Measurements from ENCODE around the gene IL1F10. TPM values are rescaled to one million over a fixed set of nuclear protein-coding genes. Genes with fewer than 3 reads are reported as not detected.

IL1F10 gene
- total RNA-seq, 2 experiments from 2014 or later: not detected

DNA sequence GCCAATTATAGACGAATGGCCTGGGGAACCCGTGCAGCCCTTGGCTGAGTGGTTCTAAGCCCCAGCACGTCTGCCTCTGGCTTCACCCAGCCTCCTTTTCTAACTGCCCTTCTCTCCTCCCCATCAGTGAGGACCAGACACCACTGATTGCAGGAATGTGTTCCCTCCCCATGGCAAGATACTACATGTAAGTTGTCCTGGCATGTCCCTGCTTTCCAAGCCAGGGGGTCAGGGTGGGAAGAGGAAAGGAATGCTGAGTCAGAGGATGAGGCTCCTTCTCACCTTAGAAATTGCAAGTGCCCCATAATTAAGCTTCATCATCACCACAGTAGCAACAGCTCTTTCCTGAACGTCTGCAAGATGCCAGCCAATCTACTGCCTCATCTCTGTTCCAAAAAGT, 4.8 kb downstream of the IL1F10 start:
- POLR2A ChIA-PET: interaction anchor here (1.0 kb wide), 1 partner anchor 105 kb away, joined by 3 read pairs; no protein-coding TSS in a partner anchor
- H3K4me3 Mint-ChIP-seq: no peak overlapping the region

DNA sequence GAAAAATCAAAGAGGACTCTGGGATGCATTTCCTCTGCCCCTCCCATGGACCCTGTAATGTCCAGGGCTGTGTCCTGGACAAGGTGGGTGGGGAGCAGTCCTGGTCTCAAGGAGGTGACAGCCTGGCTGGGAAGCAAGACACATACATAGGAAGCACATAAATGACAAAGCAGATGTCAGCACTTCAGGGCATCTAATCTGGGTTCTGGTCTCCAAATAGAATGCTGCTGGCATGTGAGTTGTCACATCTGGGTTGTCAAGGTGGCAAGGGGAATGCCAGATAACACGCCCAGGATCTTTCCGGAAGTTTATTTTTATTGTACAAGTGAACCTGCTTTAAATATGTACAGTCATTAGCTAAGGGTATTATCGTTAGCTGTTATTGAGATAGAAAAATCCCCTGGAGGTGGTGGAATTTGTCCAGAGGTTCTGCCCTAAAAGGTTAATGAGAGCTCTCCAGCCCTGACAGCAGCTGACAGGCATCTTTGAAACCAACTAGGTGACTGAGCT, 5.6 kb downstream of the IL1F10 start:
- POLR2A ChIA-PET: interaction anchor here (1.0 kb wide), 1 partner anchor 104 kb away, joined by 3 read pairs; no protein-coding TSS in a partner anchor
- no peak overlapping the region for H3K4me3 Mint-ChIP-seq
- intact Hi-C loops (cut with micrococcal nuclease): no loop called here
- H3K36me3 Mint-ChIP-seq (ENCODE audit: low read depth): no peaks in the 10 kb centered on the region
- DNase-seq (no peak), ATAC-seq (no peak)
- H3K4me1 Mint-ChIP-seq (ENCODE audit: low read depth): peaks cover 10% of the 10 kb centered on the region
- no peaks in the 10 kb centered on the region for H3K9me3 Mint-ChIP-seq
- TF ChIP-seq, protein P1, sequence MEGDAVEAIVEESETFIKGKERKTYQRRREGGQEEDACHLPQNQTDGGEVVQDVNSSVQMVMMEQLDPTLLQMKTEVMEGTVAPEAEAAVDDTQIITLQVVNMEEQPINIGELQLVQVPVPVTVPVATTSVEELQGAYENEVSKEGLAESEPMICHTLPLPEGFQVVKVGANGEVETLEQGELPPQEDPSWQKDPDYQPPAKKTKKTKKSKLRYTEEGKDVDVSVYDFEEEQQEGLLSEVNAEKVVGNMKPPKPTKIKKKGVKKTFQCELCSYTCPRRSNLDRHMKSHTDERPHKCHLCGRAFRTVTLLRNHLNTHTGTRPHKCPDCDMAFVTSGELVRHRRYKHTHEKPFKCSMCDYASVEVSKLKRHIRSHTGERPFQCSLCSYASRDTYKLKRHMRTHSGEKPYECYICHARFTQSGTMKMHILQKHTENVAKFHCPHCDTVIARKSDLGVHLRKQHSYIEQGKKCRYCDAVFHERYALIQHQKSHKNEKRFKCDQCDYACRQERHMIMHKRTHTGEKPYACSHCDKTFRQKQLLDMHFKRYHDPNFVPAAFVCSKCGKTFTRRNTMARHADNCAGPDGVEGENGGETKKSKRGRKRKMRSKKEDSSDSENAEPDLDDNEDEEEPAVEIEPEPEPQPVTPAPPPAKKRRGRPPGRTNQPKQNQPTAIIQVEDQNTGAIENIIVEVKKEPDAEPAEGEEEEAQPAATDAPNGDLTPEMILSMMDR (IDR thresholded peaks at IDR 0.05): no peak
- no peaks in the 10 kb centered on the region for H3K27me3 Mint-ChIP-seq
- H3K27ac Mint-ChIP-seq: no peak overlapping the region
- CTCF ChIA-PET: interaction anchor here (1.3 to 2.0 kb wide), 2 partner anchors 10 to 126 kb away, joined by 3 to 5 read pairs; no protein-coding TSS in a partner anchor

More for the DNA sequence above, 4.8 kb downstream of the IL1F10 start:
- Mint-ChIP-seq H3K27me3 (no peaks in the 10 kb centered on the region), H3K27ac (no peak overlapping the region), H3K36me3 (ENCODE audit: low read depth) (no peaks in the 10 kb centered on the region), H3K4me1 (ENCODE audit: low read depth) (peaks cover 10% of the 10 kb centered on the region), H3K9me3 (no peaks in the 10 kb centered on the region)
- TF ChIP-seq, protein P1 (IDR thresholded peaks at IDR 0.05): no peak
- no peak for DNase-seq
- intact Hi-C loops (cut with micrococcal nuclease): no loop called here
- CTCF ChIA-PET: interaction anchor here (1.3 to 2.0 kb wide), 3 partner anchors 11 to 132 kb away, joined by 3 to 5 read pairs (median 4); no protein-coding TSS in a partner anchor
- no peak for ATAC-seq

DNA sequence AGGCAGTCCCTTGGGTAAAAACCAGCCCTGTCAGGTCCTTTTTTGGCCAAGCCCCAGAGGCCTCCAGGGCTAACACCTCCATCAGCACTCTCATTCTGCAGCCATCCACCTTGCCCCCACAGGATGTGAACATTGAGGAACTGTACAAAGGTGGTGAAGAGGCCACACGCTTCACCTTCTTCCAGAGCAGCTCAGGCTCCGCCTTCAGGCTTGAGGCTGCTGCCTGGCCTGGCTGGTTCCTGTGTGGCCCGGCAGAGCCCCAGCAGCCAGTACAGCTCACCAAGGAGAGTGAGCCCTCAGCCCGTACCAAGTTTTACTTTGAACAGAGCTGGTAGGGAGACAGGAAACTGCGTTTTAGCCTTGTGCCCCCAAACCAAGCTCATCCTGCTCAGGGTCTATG, 7.3 kb downstream of the IL1F10 start:
- ChIA-PET POLR2A (interaction anchor here (0.8 to 1.3 kb wide), 3 partner anchors 66 to 128 kb away, joined by 3 read pairs; no protein-coding TSS in a partner anchor), CTCF (interaction anchor here (0.9 to 12.3 kb wide), 4 partner anchors 10 to 60 kb away, joined by 3 to 190 read pairs (median 4); no protein-coding TSS in a partner anchor)
- no peak overlapping the region for H3K4me3 Mint-ChIP-seq
- peaks cover 10% of the 10 kb centered on the region for H3K4me1 Mint-ChIP-seq (ENCODE audit: low read depth)
- H3K27ac Mint-ChIP-seq: no peak overlapping the region
- no peaks in the 10 kb centered on the region for H3K27me3 Mint-ChIP-seq
- ATAC-seq: peak; percentile 71
- DNase-seq: peak; percentile 31
- H3K9me3 Mint-ChIP-seq: no peaks in the 10 kb centered on the region
- TF ChIP-seq, protein P1 (IDR thresholded peaks at IDR 0.05): no peak
- intact Hi-C loops (cut with micrococcal nuclease): no loop called here
- H3K36me3 Mint-ChIP-seq (ENCODE audit: low read depth): no peaks in the 10 kb centered on the region

DNA sequence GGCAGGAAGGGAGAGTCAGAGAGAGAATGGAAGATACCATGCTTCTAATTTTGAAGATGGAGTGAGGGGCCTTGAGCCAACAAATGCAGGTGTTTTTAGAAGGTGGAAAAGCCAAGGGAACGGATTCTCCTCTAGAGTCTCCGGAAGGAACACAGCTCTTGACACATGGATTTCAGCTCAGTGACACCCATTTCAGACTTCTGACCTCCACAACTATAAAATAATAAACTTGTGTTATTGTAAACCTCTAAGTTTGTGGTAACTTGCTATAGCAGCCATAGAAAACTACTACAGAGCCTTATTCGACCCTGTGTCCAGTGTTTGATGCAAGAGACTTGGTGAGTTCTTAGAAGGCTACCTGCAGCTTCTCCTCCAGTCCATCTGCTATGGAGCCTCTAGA, 7.8 kb downstream of the IL1F10 start:
- ATAC-seq: no peak
- no peak overlapping the region for H3K4me3 Mint-ChIP-seq
- TF ChIP-seq, protein P1 (IDR thresholded peaks at IDR 0.05): no peak
- no peaks in the 10 kb centered on the region for H3K36me3 Mint-ChIP-seq (ENCODE audit: low read depth)
- H3K27me3 Mint-ChIP-seq: no peaks in the 10 kb centered on the region
- DNase-seq: no peak
- CTCF ChIA-PET: interaction anchor here (0.8 to 12.3 kb wide), 6 partner anchors 9 to 59 kb away, joined by 3 to 190 read pairs (median 4); no protein-coding TSS in a partner anchor
- peaks cover 10% of the 10 kb centered on the region for H3K4me1 Mint-ChIP-seq (ENCODE audit: low read depth)
- no peak overlapping the region for H3K27ac Mint-ChIP-seq
- intact Hi-C loops (cut with micrococcal nuclease): no loop called here
- H3K9me3 Mint-ChIP-seq: no peaks in the 10 kb centered on the region
- POLR2A ChIA-PET: interaction anchor here (1.3 kb wide), 2 partner anchors 108 to 128 kb away, joined by 3 read pairs; no protein-coding TSS in a partner anchor

- no peaks in the 10 kb centered on the region for H3K9me3 Mint-ChIP-seq
- ChIA-PET CTCF (interaction anchor here (0.6 to 12.3 kb wide), 7 partner anchors 9 to 313 kb away, joined by 3 to 190 read pairs (median 3); no protein-coding TSS in a partner anchor), POLR2A (no interaction called here)
- H3K36me3 Mint-ChIP-seq (ENCODE audit: low read depth): no peaks in the 10 kb centered on the region
- intact Hi-C loops (cut with micrococcal nuclease): no loop called here
- no peak overlapping the region for H3K27ac Mint-ChIP-seq
- ATAC-seq: no peak
- no peaks in the 10 kb centered on the region for H3K27me3 Mint-ChIP-seq
- H3K4me3 Mint-ChIP-seq: no peak overlapping the region
- peaks cover 10% of the 10 kb centered on the region for H3K4me1 Mint-ChIP-seq (ENCODE audit: low read depth)
- DNase-seq: no peak
- TF ChIP-seq, protein P1 (IDR thresholded peaks at IDR 0.05): no peak
These were observed 9.3 kb downstream of the IL1F10 start for GRCh38 chr2:113076954-113077669.

Measured in activated CD8-positive, alpha-beta T cell treated with anti-CD3 and anti-CD28 coated beads for 36 hours (primary cell).